GM19238 (cell line): ENCODE measurements around the gene SPINDOC.
A peak's percentile ranks its signal among the peaks of the same experiment; 100 is the strongest.
"Not testable (repeated sequence)": the region's sequence is repeated elsewhere in the genome, so short reads cannot be mapped to it uniquely, and the experiment has no call there.

Source experiments
- DNase-seq: peaks from one replicate; pipeline ENCODE4 v3.0.0; 2011; ENCODE audit warnings: low spot score; ENCODE audit not compliant: insufficient read length

SPINDOC gene

DNA sequence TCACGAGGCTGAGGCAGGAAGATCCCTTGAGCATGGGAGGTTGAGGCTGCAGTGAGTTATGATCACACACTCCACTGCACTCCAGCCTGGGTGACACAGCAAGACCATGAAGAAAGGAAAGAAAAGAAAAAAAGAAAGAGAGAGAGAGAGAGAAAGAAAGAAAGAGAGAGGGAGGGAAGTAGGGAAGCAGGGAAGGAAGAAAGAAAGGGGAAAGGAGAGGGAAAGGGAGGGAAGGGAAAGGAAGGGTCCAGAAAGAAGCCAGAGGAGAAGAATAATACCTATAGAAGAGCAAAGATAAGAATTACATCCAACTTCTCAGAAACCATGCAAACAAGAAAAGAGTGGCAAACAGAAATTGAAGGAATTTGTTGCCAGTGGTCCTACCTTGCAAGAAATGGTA is 27.4 kb upstream of the SPINDOC start:
- DNase-seq: no peak

DNA sequence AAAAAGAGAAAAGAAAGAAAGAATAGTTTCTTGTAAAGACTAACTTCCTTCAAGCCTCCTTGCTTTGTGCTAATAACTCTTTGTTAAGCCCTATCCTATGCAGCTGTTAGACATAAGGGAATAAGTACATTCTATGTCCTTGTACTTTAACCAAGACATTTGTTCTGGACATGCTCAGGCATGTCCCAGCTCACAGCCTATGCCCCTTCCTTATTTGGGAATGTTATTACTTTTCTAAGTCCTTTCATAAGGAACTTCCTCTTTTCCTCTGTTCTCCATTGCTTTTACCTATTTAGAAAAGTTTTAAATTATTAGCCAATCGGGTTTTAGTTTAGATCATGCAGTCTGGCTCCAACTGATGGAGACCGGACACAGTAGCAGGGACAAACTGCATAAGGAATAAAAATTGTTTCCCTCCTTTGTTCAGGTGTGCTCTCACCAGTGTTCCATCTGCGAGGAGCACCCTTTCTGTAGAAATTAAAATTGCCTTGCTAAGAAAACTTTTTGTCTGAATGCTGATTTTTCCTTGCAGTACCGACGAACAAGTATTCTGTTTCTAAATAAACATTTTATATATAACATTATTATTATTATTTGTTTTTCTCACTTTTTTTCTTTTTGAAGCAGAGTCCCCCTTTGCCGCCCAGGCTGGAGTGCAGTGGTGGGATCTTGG is 21.6 kb upstream of the SPINDOC start:
- no peak for DNase-seq

DNA sequence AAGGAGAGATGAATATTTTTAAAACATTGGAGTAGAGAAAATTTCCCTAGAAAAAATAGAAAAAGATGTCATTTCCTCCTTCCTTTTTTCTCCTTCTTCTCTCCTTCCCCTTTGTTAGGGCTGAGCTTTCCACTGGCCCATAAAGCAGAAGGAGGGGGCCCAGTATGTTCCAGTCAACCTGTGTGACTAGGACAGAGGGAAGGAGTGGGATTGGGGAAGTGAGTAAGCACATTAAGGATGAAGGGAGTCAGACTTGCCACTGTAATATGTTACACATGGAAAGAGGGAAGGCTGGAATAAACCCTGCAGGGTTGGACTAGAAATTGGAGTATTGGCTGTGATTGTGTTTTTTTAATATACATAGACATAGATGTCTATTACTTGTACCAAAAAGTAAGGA is 20.1 kb upstream of the SPINDOC start:
- no peak for DNase-seq

DNA sequence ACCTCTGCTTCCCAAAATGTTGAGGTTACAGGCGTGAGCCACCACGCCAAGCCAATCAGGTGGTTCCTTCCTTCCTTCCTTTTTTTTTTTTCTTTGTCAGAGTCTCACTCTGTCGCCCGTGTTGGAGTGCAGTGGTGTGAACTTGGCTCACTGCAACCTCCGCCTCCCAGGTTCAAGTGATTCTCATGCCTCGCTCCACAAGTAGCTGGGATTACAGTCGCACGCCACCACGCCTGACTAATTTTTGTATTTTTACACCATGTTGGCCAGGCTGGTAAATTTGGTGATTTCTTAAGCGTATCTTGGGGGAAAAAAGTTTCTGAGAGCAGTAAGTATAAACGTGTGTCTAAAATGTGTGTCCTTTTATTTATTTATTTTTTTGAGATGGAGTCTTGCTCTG is 18.2 kb upstream of the SPINDOC start:
- no peak for DNase-seq

DNA sequence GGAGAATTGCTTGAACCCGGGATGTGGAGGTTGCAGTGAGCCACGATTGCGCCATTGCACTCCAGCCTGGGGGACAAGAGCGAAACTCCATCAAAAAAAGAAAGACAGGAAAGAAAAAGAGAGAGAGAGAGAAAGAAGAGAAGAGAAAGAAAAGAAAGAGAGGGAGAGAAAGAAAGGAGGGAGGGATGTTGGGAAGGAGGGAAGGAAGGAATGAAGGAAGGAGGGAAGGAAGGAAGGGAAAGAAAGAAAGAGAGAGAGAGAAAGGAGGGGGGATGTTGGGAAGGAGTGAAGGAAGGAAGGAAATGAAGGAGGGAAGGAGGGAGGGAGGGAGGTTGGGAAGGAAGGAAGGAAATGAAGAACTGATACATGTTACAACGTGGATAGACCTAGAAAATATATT is 12.3 kb upstream of the SPINDOC start:
- DNase-seq: no peak

DNA sequence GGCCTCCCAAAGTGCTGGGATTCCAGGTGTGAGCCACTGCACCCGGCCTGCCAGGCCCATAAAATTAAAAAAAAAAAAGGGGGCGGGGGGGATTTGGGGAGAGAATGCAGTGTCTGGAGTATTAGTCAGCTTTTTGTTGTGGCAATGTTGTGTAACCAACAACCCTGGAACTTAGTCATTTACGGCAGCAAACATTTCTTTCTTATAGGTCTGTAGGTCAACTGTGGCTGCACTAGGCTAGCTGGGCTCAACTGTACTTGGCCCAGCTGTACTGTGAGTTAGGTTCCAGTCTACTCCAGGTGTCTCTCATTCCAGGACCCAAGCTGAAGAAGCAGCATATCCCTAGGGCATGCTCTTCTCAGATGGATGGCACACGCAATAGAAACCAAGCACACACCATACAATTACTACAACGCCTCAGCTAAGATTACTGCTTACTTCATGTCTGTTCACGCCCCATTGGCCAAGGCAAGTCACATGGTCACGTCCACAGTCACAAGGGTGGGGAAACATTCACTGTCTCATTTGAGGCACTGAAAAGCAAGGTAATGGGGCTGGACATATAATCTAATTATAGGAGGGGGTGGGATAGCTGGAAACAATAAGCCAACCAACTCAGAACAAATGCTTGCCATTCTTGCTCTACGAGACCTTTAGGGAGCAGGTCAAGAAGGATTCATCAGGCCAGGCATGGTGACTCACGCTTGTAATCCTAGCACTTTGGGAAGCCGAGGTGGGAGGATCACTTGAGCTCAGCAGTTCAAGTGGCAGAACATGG is 10.4 kb upstream of the SPINDOC start:
- DNase-seq: no peak

DNA sequence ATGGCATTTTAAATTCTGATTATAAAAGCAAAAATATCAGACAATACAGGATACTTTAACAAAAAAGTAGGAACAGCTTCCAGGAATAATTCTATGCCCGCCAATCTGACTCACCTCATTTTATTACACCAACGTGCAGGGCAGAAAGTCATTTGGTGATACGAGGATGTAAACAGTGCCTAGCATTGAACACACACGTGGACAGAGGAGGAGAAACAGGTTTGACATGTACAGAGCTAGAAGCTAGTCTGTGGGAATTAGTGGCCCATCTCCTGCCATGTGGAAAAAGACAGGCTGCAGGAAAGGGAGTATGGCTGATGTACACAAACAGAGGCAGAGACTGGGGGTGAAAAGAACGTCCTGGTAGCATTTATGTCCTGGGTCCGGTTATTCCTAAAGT is 9.0 kb upstream of the SPINDOC start:
- no peak for DNase-seq

DNA sequence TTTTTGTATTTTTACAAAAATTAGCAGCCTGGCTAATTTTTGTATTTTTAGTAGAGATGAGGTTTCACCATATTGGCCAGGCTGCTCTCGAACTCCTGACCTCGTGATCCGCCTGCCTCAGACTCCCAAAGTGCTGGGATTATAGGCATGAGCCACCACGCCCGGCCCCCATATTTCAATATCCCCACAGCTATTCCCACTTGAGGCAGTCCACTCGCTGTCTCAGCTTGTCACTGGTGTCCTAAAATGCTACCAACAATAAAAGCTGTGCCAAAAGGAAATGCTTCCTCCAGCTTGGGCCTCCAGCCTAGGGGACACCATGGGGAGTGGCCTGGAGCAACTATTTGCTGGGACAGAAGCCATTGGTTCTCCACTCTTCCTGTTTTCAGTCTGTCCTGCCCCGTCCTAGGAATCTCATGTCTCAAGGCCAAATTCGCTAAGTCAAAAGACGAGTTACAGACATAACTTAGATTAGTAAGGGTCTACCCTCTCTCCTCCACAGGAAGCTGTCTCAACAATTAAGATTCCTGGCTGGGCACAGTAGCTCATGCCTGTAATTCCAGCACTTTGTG is 7.3 kb upstream of the SPINDOC start:
- DNase-seq: no peak

DNA sequence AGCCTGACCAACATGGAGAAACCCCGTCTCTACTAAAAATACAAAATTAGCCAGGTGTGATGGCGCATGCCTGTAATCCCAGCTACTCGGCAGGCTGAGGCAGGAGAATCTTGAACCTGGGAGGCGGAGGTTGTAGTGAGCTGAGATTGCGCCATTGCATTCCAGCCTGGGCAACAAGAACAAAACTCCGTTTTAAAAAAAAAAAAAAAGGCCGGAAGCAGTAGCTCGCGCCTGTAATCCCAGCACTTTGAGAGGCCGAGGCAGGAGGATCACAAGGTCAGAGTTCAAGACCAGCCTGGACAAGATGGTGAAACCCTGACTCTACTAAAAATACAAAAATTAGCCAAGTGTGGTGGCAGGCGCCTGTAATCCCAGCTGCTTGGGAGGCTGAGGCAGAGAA is 2.9 kb upstream of the SPINDOC start:
- DNase-seq: not testable (repeated sequence)

DNA sequence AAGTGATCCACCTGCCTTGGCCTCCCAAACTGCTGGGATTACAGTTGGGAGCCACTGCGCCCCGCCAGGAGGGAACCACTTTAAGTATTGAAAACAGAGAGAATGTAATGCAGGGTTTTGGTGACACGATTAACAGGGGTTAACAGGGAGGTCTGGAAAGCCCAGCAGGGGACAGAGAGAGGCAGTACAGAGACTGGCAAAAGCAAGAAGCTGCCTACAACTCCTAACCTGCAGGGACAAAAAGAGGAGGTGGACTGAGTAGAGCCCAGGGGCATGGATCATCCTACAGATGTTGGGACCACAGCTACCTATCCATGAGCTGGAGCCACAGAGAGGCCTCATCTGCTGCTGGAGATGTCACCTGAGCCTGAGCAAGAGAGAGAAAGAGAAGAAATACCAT is 1.7 kb upstream of the SPINDOC start:
- DNase-seq: no peak

DNA sequence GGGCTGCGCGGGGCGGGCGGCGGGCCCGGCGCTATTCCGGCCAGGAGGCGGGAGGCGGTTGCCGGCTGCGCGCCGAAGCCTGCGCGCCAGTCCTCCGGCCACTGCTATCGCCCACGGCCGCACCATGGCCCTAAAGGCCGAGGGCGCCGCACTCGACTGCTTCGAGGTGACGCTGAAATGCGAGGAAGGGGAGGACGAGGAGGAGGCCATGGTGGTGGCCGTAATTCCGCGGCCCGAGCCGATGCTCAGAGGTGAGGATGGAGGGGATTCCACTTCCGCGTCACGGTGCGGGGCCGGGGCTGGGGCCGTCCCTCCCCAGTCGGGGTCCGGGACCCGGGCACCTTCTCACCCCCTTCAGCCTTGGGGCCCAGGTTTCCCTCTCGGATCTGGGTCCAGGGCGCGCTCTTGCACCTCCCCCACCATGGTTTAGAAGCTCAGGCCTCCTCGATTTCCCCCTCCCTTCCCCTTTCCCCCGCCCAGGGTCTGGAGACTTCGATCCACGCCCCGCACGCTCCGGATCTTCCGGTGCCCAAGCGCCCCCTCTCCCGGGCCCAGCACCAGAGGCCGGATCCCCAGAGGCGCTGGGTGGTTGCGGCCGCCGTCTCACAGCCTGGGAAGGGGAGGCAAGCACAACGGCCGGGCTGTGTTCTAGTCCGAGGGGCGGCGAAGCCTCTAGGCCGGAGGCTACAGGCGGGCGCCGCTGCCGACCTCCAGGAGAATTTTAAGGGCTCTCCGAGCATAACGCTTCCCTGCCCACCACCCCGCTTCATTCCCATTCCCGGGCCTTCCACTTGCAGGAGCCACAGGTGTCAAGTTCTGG is 517 bp downstream of the SPINDOC start:
- peak; percentile 63 for DNase-seq

DNA sequence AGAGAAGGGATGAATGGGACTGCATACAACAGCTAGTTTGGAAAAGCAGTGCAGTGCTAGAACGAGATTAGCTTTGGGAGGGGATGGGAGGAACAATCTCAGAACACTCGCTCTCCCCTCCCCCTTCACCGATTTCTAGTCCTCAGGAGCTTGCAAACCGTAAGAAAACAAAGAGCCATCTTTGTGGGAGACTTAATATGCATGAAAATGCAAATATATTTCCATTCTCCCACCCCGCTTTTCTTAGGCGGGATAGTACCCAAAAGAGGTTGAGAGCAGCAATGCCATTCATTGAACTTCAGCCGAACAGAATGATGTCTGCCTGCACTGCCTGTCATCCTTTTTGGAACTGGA is 1.1 kb downstream of the SPINDOC start:
- DNase-seq: no peak

DNA sequence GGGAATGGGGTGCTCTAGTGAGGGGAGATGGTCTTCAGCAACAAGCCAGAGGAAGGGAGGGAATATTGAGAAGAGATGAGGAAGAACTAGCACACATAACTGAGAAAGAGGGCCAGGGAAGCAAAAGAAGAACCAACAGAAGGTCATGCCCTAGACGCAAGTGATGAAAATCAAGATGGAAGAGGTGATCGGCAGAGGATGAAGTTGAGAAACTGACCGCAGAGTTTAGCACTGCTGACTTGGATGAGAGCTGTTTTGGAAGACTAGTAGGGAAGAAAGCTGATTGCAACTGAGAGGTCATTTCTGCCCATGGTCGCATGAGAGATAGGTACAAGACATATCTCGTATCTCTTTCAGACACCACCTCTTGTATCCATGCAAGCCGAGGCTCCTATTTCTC is 2.9 kb downstream of the SPINDOC start:
- no peak for DNase-seq

DNA sequence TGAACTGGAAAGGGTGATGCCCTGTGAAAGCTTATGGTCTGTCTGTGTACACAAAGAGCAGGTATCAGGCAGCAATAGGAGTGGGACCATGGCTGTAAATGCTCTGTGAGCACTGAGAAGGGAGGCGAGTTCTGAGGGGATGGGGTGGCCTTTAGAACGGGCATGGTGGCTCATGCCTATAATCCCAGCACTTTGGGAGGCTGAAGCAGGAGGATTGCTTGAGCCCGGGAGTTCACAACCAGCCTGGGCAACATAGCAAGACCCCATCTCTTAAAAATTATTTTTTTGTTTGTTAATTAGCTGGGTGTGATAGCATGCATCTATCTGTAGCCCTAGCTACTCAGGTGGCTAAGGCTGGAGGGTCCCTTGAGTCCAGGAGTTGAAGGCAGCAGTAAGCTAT is 3.5 kb downstream of the SPINDOC start:
- no peak for DNase-seq

DNA sequence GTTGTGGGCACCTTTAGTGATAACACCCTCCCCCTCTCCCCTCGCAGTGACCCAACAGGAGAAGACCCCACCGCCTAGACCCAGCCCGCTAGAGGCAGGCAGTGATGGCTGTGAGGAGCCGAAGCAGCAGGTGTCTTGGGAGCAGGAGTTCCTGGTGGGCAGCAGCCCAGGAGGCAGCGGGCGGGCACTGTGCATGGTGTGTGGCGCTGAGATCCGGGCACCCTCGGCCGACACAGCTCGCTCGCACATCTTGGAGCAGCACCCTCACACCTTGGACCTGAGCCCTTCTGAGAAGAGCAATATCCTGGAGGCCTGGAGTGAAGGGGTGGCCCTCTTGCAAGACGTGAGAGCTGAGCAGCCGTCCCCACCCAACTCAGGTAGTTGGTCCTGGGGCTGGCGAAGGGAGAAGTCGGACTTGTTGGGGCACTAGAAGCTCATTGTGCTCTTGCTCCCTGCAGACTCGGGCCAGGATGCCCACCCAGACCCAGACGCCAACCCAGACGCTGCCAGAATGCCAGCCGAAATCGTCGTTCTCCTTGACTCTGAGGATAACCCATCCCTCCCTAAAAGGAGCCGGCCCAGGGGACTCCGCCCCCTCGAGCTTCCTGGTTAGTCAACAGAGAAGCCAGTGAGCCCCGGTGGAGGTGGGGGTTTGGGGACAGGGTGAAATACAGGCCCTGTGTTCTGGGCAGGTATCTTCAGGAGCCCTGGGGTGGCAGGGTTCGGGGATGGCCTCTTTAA is 4.7 kb downstream of the SPINDOC start:
- DNase-seq: no peak

DNA sequence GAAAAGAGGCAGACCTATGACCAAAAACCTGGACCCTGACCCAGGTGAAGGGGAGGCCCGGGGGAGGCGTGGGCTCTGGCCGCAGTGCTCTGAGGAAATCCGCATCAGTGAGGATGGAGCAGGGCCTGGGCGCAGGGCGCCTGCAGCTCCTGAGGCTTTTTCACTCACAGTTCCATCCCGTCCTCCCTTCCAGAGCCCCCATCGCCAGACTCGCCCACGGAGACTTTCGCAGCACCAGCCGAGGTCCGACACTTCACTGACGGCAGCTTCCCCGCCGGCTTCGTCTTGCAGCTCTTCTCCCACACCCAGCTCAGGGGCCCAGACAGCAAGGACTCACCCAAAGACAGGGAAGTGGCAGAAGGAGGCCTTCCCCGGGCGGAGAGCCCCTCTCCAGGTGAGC is 5.4 kb downstream of the SPINDOC start:
- DNase-seq: no peak

DNA sequence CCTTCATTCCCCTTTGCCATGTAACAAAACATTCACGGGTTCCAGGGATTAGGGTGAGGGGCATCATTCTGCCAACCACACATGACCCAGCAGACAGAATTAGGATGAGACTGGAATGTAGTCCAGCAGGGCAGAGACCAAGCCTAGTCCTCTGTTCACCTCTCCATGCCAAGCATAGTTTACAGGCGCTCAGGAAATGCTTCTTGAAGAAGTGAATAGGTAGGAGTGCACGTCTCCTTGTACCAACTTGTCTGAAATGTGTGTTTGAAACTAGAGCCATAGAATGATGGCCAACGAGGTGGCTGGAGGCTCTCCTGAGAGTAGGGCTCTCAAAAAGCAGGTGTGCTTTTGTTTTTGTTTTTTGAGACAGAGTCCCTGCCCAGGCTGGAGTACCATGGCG is 8.2 kb downstream of the SPINDOC start:
- no peak for DNase-seq

DNA sequence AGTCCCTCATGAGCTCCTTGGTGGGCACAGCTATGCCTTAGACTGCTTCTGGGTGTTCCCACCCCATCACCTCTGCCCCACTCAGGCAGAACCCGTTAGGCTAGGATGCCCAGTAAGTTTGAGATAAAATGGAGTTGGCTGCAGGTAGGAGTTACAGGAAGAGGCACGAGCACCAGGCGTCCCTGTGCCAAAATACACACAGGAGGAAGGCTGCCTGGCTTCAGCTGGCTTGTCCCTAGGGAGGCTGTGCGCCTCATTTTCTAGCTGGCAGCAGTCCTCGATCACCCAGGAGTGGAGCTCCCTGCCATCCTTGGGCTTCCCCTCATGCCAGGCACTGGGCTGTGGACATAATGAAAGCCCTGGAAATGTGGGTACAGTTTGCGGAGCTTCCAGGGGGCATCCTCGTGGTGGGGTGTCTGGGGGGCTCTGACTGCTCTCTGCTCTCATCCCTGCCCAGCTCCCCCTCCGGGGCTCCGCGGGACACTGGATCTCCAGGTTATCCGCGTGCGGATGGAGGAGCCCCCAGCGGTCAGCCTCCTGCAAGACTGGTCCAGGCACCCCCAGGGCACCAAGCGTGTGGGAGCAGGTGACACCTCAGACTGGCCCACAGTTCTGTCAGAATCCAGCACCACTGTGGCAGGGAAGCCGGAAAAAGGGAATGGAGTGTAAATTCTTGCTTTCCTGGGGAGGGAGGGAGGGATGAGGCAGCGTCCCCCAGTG is 13.4 kb downstream of the SPINDOC start:
- DNase-seq: no peak

DNA sequence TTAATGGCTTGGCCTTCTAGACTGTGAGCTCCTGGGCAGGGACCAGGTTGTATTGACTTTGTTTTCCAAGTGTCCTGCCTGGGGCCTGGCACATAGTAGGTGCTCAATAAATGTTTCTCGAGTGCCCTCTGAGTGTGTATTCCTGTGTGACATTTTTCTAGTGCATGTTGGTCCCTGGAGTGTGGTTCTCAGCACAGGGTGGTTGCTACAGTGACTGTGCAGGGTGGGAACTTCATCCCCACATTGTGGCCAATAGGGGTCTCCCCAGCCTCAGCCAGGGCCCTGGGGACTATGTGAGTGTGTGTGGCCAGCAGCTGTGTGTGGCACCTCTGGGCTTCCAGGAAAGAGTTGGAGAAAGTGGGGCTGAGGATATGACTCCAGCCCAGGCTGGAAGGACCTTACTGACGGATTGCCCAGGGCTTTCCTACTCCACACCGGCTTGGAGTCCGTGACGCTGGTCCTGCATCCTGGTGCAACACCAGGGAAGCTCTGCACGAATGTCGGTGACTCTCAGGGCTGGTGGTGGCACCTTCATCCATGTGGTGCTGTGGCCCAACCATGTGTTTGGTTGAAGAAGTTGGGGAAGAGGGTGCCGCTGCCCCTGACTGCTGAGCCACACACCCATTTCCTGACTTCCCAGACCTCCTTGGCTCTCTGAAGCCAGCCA is 16.7 kb downstream of the SPINDOC start:
- DNase-seq: no peak

DNA sequence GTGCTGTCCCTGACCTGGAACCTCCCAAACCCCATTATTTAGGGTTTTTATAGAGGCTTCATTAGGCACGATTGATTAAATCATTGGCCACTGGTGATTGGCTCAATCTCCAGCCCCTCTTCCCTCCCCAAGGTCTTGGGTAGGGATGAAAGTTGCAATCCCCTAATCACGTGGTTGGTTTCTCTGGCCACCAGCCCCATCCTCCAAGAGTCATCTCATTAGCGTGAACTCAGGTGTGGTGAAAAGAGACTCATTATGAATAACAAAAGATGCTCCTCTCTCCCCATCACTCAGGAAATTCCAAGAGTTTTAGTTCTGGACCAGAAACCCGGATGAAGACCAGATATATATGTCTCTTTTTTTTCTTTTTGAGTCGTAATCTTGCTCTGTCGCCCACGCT is 18.1 kb downstream of the SPINDOC start:
- DNase-seq: no peak
